NCI-H446 treated with DMSO at 0.1 percent for 48 hours (cell line): ENCODE results near the gene USO1.
A peak's percentile ranks its signal among the peaks of the same experiment; 100 is the strongest.
"Not testable (repeated sequence)": the region's sequence is repeated elsewhere in the genome, so short reads cannot be mapped to it uniquely, and the experiment has no call there.

Experiments used
- DNase-seq: peaks from one replicate; lab custom pipeline; 2025; lab: John Stamatoyannopoulos, UW

Gene USO1

DNA sequence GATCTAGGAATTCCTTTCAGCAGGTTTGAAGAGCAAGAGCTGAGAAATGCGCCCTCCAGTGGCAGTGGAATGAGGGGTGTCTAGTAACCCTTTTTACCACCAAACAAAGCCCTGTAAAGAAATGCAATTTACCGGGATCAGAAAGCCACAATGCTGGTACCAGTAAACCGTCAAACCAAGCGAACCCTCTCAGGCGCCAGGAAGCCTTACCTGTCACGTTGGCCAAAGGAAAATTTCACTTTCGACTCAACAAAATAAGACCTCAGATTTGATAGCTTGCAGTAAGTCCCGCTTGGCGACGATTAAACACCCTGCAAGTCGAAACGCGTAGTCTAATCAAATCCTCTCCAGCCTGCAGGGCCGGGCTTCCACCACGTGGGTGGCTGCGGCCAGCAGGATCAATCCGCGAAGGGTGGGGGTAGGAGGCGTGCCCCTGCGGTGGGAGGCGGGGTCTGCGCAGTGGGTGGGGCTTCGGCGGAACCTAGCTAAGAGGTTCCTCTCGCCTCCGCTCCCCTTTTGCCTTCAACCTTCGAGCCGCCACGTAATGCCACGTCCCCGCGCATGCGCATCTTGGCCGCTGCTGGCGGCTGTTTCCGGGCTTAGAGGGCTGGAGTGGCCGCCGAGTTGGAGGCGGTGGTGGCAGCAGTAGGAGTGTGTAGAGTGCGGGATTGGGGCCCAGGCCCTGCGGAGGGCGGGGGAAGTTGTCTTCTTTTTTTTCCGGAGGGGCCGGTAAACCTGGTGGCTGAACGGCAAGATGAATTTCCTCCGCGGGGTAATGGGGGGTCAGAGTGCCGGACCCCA lies at the start of gene USO1:
Gene USO1, plus strand, starts transcription at position 512 of the 801 bp plus-strand sequence. Its CDS starts 243 bp downstream, at position 755.
- DNase-seq = peak; percentile 97

DNA sequence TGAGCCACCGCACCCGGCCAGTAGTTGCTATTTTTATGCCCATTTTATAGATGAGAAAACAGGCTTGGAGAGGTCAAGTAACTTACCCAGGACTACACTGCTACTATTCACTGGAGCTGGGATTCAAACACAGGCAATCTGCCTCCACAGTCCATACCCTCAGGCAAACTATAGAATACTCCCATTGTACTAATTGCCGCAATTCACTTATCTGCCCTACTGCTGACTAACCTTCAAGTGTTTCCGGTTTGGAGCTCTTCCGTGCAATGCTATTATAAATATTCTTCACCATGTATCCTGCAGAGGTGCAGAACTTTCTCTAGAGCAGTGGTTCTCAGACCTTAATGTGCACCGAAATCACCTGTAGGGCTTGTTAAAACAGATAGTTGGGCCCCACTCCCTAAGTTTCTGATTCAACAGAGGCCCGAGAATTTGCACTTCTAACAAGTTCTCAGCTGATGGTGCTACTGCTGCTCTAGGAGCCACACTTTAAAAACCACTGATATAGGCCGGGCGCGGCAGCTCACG lies 49.3 kb upstream of the USO1 start:
- DNase-seq = no peak

DNA sequence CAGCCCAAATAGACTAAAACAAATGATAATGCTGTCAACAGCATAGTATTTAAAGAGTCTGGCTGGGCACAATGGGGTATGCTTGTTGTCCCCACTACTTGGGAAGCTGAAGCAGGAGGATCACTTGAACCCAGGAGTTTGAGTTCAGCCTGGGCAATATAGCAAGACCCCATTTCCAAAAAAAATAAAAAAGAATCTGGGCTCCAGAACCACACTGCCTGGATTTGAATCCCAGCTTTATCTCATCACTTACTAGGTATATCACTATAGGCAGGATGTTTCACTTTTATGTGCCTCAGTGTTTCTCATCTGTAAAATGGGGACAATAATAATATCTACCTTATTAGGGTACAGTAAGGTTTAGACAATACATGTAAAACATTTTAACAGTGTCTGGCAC lies 45.9 kb upstream of the USO1 start:
- no peak for DNase-seq

DNA sequence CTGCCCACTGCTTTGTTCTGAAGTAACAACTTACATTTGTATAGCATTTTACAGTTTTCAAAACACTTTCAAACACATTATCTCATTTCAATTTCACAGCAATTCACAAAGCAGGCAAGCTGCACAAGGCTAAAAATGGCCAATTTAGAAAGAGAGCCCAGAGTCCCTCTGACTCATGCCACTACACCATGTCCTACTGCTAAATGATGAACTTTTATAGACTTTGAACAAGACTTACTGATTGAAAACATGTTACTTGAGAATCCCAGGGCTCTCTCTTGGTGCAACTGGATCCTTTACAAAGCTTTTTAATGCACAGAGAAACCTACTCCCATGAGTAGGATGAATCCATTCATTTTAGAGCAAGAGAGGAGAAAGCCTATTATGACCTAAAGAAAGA lies 45.4 kb upstream of the USO1 start:
- no peak for DNase-seq

- DNase-seq = no peak
Measured at GRCh38 chr4:75679876-75680575, 44.4 kb upstream of the USO1 start.

DNA sequence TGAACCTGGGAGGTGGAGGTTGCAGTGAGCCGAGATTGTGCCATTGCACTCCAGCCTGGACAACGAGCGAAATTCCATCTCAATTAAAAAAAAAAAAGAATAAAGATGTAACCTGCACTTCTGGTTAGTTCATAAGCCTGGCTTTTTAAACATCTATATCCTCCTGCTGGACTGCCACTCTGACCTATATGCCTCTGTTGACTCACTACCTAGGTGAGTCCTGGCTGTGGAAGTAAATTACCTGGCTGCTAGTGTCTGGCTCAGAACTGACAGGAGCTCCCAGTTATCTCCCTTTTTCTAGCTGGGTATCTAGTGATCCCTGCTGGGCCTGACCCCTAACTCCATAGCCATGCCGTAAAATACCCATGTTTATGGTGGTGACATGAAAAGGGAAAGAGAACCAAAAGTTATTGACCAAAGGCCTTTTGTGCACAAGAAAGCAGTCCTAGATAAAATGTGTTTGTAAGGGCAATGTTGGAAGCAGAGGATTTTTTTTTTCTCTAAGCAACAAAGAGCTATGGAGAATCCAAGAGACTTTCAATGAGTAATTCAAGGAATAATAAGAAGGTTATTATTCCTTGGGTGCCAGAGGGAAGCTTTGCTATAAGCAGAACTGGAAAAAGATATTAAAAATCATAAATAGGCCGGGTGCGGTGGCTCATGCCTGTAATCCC lies 40.8 kb upstream of the USO1 start:
- no peak for DNase-seq

DNA sequence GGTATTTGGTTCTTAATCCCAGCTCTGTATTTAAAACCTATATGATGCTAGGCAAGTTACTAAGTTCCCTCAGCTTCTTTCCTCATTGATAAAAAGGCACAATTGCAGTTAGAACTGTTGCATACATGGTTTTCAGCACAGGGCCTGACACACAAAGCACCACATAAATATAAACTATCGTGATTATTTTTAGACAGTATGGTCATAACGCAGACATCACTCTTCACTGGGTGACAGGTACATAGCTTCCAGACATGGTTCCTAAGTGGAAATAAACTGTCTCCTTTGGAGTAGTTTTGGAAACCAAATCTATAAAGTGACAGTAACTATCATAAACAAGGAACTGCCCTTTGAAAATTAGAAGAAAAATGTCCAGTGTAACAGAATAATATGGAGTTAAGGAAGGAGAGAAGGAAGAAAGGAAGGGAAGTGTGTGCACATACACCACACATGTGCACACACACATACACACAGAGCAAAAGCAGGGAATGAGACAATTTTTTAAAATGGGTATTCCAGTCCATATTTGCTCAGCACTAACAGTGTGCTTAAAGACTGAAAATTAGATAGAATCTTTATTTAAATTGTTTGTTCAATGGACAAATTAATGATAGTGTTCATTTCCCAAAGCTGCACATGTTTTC lies 38.7 kb upstream of the USO1 start:
- DNase-seq = no peak

GRCh38 chr4:75686346-75686745 lies 38.0 kb upstream of the USO1 start:
- DNase-seq = no peak

- DNase-seq = not testable (repeated sequence)
Measured at GRCh38 chr4:75687125-75687524, 37.3 kb upstream of the USO1 start.

DNA sequence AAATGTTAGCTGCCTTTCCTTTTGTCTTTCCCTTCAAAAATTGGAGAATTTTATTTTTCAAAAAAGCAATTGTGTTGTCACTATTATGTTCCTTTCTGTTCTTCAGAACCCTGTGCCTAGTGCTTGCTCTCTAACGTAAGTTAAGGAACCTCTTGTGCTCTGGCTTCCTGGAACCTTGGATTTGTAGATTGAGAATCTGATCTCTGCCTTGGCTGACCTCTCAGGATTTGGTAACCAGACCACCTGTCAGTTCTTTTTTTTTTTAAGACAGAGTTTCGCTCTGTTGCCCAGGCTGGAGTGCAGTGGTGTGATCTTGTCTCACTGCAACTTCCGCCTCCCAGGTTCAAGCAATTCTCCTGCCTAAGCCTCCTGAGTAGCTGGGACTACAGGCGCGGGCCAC lies 32.3 kb upstream of the USO1 start:
- not testable (repeated sequence) for DNase-seq

GRCh38 chr4:75696071-75696470 lies 28.3 kb upstream of the USO1 start:
- DNase-seq = no peak

- no peak for DNase-seq
Measured at GRCh38 chr4:75696581-75696980, 27.8 kb upstream of the USO1 start.

DNA sequence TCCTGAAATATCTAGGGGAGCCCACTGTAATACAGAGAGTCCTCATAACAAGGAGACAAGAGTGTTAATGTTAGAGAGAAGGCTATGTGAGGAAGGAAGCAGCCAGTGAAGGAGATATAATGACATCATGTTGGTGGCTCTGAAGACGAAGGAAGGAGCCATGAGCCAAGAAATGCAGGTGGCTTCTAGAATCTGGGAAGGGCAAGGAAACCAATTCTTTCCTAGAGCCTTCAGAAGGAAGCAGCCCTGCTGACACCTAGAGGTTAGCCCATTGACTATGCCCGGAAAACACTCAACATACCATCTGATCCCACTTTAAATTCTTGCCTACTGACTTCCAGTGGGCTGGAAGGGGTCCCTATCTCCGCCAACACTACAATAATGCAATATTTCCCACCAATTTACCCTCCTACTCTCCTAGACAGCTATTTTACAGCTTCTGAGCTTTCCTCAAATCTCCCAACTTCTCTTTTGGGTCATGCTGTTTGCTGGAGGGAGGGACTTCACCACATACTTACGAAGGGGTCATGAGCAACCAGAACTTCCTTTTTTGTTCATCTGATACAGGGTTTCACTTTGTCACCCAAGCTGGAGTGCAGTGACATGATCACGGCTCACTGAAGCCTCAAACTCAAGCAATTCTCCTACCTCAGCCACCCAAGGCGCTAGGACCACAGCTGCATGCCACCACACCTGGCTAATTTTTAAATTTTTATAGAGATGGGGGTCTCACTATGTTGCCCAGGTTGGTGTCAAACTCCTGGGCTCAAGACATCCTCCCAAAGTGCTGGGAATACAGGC lies 26.0 kb upstream of the USO1 start:
- no peak for DNase-seq

DNA sequence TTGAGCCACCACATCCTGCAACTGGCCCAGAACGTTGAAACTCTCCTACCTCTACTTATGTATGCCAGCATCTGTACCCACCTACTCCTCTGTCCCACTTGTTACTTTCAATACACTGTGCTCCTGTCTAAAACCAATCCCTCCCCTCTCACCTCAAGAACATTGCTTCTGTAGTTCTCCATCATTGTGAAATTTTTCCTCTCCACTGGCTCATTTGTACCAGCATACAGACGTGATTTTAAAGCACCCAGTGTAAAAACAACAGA lies 25.5 kb upstream of the USO1 start:
- DNase-seq = no peak

GRCh38 chr4:75699299-75699698 lies 25.1 kb upstream of the USO1 start:
- no peak for DNase-seq

GRCh38 chr4:75702919-75703411 lies 21.4 kb upstream of the USO1 start:
- no peak for DNase-seq

DNA sequence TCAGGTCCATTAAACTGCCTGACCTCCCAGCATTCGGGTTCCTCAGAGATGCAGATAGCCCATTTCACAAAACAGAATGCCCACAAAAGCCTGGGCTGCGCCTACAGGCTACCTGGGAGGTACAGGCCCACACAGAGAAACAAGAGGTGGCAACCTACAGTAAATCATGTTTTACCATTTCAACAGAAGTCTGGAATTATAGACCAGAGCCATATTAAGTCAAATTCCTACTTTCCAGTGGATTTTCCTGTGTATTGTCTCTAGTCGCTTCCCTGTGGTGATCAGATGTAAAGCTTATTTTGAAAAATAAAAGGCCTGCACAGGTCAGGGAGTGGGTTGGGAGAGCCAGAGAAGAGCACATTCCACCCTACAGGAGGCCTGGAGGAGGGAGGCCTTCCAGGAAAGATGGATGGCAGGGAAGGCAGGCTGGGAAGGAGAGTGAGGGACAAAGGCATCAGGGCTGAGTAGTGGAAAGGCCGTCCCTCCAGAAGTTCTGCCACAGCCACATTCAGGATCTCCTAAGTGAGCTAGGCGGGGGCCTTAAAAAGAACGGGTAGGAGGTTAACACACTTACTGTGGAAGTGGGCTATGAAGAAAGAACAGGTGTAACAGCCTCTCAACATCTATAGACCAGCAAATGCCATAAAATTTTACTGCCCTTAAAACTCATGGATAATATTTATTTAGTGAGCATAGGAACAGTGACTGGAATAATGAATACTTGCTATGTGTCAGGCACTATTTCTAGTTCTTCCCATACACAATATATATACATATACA lies 19.0 kb upstream of the USO1 start:
- no peak for DNase-seq

DNA sequence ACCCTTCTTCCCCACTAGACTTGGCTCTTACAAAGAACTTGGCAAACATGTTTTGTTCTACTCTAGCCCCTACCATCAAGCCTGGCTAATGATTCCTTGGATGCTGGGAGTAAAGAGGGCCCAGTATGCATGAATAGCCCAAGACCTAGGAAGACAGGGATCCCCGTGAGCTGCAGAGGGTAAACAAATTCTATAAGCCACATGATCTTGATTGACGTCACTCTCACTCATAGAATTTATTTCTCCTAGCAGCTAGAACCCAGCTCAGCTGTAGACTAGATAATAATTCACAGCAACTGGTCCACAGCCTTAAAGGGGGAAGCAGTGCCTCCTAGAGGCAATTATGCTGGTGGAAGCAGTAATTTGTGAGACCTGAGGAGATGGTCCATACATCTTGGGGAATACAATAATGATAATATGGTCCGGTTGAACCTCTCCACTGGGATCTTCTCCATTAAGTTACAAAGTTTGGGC lies 16.1 kb upstream of the USO1 start:
- no peak for DNase-seq

- no peak for DNase-seq
Measured at GRCh38 chr4:75710246-75710645, 14.1 kb upstream of the USO1 start.

DNA sequence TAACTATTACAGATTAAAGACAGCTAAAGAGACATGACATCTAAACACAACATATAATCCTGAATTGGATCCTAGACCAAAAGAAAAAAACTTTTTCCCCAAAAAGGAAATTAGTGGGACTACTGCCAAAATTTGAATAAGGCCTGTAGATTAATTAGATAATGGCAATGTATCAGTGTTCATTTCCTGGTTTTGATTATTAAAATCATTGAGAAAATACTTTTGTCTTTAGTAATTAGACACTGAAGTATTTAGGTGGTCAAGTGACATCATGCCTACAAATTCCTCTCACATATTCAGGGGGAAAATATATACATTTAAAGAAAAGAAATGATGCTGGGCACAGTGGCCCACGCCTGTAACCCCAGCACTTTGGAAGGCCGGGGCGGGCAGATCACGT lies 10.4 kb upstream of the USO1 start:
- DNase-seq = no peak

DNA sequence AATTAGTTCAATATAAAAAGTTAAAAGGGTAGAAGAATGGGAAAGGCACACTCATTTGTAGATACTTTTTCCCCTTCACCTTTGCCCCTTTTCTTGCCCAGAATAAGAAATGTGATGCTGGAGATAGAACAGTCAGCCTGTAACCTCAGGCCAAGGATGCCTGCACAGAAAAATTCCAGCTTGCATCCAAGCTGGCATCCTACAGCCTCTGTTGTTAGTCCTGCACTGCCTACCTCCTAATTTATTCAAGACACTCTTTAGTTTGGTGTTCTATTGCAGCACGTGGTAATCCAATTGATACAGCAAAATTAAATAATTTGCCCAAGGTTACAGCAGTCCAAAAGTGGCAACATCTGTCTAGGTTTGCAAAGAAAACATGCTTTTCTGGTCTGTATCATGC lies 9.7 kb upstream of the USO1 start:
- DNase-seq = no peak
